GM23338 (cell line): ENCODE results near the gene SNX5.

Experiments
- EZH2 ChIP-seq: fragments of 200-600 bp; sonication (generic); IDR thresholded peaks from one replicate; pipeline ENCODE4 v1.8.0; 2017; ENCODE audit warnings: antibody characterized with exemption, mild to moderate bottlenecking, low read depth; ENCODE audit not compliant: unreplicated experiment
- TF ChIP-seq, protein P1 (sequence below), 2 experiments: fragments of 200-600 bp in 1 of 2; sonication (generic) in 1 of 2; conservative IDR thresholded peaks; 2 replicates each; pipeline versions ENCODE4 v1.5.1 to v1.6.1; 2016 to 2017; ENCODE audit warnings: antibody characterized with exemption in 2 of 2, low read depth in 2 of 2, mild to moderate bottlenecking in 2 of 2, moderate library complexity in 1 of 2

DNA sequence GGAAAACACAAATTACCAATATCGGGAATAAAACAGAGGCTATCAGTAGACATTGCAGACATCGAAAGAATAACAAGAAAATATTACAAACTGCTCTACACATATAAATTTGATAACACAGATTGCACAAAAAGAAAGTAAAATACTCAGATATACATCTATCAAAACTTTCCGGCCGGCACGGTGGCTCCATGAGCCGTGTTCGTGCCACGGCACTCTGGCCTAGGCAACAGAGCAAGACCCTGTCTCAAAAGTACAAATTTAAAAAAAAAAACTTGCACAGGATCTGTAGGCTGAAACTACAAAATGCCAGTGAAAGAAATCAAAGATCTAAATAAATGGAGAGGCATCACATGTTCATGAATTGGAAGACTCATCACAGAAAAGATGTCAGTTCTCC lies 49.4 kb downstream of the SNX5 start:
- TF ChIP-seq, protein P1, sequence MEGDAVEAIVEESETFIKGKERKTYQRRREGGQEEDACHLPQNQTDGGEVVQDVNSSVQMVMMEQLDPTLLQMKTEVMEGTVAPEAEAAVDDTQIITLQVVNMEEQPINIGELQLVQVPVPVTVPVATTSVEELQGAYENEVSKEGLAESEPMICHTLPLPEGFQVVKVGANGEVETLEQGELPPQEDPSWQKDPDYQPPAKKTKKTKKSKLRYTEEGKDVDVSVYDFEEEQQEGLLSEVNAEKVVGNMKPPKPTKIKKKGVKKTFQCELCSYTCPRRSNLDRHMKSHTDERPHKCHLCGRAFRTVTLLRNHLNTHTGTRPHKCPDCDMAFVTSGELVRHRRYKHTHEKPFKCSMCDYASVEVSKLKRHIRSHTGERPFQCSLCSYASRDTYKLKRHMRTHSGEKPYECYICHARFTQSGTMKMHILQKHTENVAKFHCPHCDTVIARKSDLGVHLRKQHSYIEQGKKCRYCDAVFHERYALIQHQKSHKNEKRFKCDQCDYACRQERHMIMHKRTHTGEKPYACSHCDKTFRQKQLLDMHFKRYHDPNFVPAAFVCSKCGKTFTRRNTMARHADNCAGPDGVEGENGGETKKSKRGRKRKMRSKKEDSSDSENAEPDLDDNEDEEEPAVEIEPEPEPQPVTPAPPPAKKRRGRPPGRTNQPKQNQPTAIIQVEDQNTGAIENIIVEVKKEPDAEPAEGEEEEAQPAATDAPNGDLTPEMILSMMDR (conservative IDR thresholded peaks at IDR 0.05; ENCODE audit: low read depth in 2 of 2) = no peak
- no peak for TF ChIP-seq EZH2
